Ovary (tissue), 3 donors: Measurements from ENCODE around the gene PTPRQ.

Experiments
- CTCF ChIP-seq, 3 donors: fragments of 450-650 bp in 2 of 3; fragments of 200-600 bp in 1 of 3; IDR thresholded peaks; one replicate each; pipeline versions ENCODE4 v1.5.1 to v1.8.0; 2016 to 2022; ENCODE audit warnings: antibody characterized with exemption in 3 of 3, mild to moderate bottlenecking in 1 of 3
- POLR2A ChIP-seq: fragments of 450-650 bp; IDR thresholded peaks from one replicate; pipeline ENCODE4 v1.6.1; 2017; ENCODE audit warnings: antibody characterized with exemption, mild to moderate bottlenecking, moderate library complexity
- donor health status: DM: no; HTN: no; CAD: no.

- TF ChIP-seq CTCF (IDR thresholded peaks at IDR 0.05) (no peak), POLR2A (no peak)
Measured at GRCh38 chr12:80690513-80690912, 246.5 kb downstream of the PTPRQ start.
